Heart left ventricle (tissue), 16 donors: ENCODE measurements around the gene SETBP1. TPM values are rescaled to one million over a fixed set of nuclear protein-coding genes. Genes with fewer than 3 reads are reported as not detected.

Source experiments
- ATAC-seq, 4 donors: fragments of 200-7000 bp; cut with Tn5 transposase; one replicate each; pipeline ENCODE4 v1.9.1; 2020 to 2022; ENCODE audit warnings: moderate library complexity in 4 of 4, mild to moderate bottlenecking in 3 of 4, moderate number of reproducible peaks in 1 of 4
- DNase-seq, 5 donors: peaks; one replicate each; pipeline ENCODE4 v3.0.0-alpha.2; 2020
- H3K27ac ChIP-seq, 12 donors: fragments of 200-600 bp; sonication (generic) in 4 of 12; one replicate each; pipeline versions ENCODE4 v1.5.0 to v1.8.0; 2016 to 2022; ENCODE audit warnings: mild to moderate bottlenecking in 2 of 12
- H3K27me3 ChIP-seq, 9 donors: fragments of 200-600 bp; sonication (generic) in 2 of 9; one replicate each; pipeline versions ENCODE4 v1.5.1 to v1.8.0; 2016 to 2022; ENCODE audit warnings: mild to moderate bottlenecking in 3 of 9
- H3K36me3 ChIP-seq, 9 donors: fragments of 200-600 bp; sonication (generic) in 2 of 9; one replicate each; pipeline versions ENCODE4 v1.5.0 to v1.8.0; 2018 to 2022; ENCODE audit warnings: mild to moderate bottlenecking in 2 of 9
- H3K4me1 ChIP-seq, 12 donors: fragments of 200-600 bp; sonication (generic) in 4 of 12; one replicate each; pipeline versions ENCODE4 v1.5.0 to v1.8.0; 2016 to 2022; ENCODE audit warnings: mild to moderate bottlenecking in 3 of 12
- H3K4me3 ChIP-seq, 12 donors: fragments of 200-600 bp; sonication (generic) in 4 of 12; one replicate each; pipeline versions ENCODE4 v1.5.0 to v1.8.0; 2017 to 2022; ENCODE audit warnings: mild to moderate bottlenecking in 9 of 12, moderate library complexity in 4 of 12
- H3K9me3 ChIP-seq, 12 donors: fragments of 200-600 bp; sonication (generic) in 4 of 12; one replicate each; pipeline versions ENCODE4 v1.5.0 to v1.8.0; 2016 to 2022; ENCODE audit warnings: mild to moderate bottlenecking in 1 of 12
- CTCF ChIP-seq, 12 donors: fragments of 200-600 bp; sonication (generic) in 4 of 12; IDR thresholded peaks; one replicate each; pipeline versions ENCODE4 v1.5.0 to v1.8.0; 2018 to 2022; ENCODE audit warnings: antibody characterized with exemption in 12 of 12, mild to moderate bottlenecking in 5 of 12
- POLR2A ChIP-seq, 2 donors: fragments of 450-650 bp; IDR thresholded peaks; one replicate each; pipeline ENCODE4 v1.6.1; 2017; ENCODE audit warnings: antibody characterized with exemption in 2 of 2, mild to moderate bottlenecking in 2 of 2, moderate library complexity in 2 of 2
- WGBS, 4 donors: extraction: QIAGEN DNeasy Blood & Tissue Kit in 2 of 4; methylation state at CpG; one replicate each; pipeline versions ENCODE4 v1.1.5 to v1.1.7; 2013 to 2018; 5-methylcytosine and 5-hydroxymethylcytosine counted together
- intact Hi-C, 10 donors: fragments of 100-400 bp; cut with DNase I; formaldehyde crosslinking; loops; one replicate each; pipeline versions ENCODE4 v1.11.1 to v1.14.2; 2022
- polyA plus RNA-seq, 2 donors: library from polyadenylated mRNA; stranded (reverse); fragments of 200-250 nt; gene quantifications; one replicate each; pipeline ENCODE4 v1.2.3, GENCODE V29; 2013
- total RNA-seq, 9 donors: library from RNA; depleted of rRNA in 2 of 9; stranded (reverse); fragments of >200 nt in 2 of 9; fragmentation: NEBNext Ultra II Directional in 3 of 9; extraction: Animal tissue kit (Norgen Biotek cat#: 25700) in 3 of 9; gene quantifications; one replicate each; pipeline versions ENCODE4 v1.1.0 to v1.2.4, GENCODE V29; 2016 to 2023
- donor health status: ischemic (EF 13 %, LVEDD 7.1; RV severe dilation, severe dysfunction).
- donor health status: healthy with polysubstance abuse.
- donor health status: DM: no; HTN: yes; CAD: no.
- donor health status: DM: no; HTN: no; CAD: no.
- donor health status: ischemic (EF 25% LVEDD 6.9; RV normal size, moderate dysfunction).
- donor health status: ischemic (EF 25% LVEDD 5.7; RV mildly dilated, moderate dysfunction).
- donor health status: healthy.
- donor health status: DM: yes; HTN: yes; CAD: no.
- donor health status: ischemic (EF 35%, LVEDD 5.7; RV mildly dilated, moderate dysfunction).
- donor health status: nonischemic (EF 11% LVEDD 7.7; RV severe dilation, severe dysfunction).
- donor health status: DM: yes; HTN: yes; CAD: no.
- donor health status: PGD.
- donor health status: ischemic (EF 29% LVEDD 5.4; RV normal size, mild dysfunction).
- donor health status: nonischemic (EF 23%, LVEDD 6.1; RV moderate dilation, normal function).

SETBP1 gene
- total and polyA plus RNA-seq, 11 donors = 1.2 to 10.6 (median 5.5) TPM

DNA sequence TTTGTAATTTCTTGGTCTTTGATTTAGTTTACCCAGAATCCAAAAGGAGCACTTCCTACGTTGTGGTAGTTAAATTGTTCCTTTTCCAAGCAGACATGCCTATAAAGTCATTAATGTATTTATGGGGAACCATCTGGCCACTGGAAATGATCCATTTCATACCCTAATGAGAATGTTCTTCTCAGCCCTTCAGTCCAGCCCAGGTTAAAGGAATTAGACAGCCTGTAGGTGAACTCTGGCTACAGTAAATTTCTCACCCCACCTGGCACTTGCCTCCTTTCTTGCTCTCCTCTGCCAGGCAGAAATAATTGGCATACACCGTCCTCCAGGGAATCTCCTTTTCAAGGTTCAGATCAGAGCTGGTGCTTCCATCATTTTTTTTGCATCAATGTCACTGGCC is 121.1 kb downstream of the SETBP1 start:
- Histone ChIP-seq H3K4me1 (peaks cover 0 to 63% (median 41%) of the 10 kb centered on the region in 12 donors), H3K4me3 (no peak overlapping the region), H3K9me3 (peaks cover 0 to 3% (median 0%) of the 10 kb centered on the region in 12 donors), H3K27me3 (no peaks in the 10 kb centered on the region), H3K27ac (peak overlapping the region in 3 of 12 donors; percentile 67 to 87 (median 70)), H3K36me3 (no peaks in the 10 kb centered on the region)
- intact Hi-C loops = loop anchor here in 1 of 10 donors (5.0 kb wide), 1 partner anchor 119 kb away; the partner anchor contains the start of gene SETBP1
- no peak for ATAC-seq
- DNase-seq = no peak
- no peak for TF ChIP-seq POLR2A (IDR thresholded peaks at IDR 0.05)
- no peak for TF ChIP-seq CTCF (IDR thresholded peaks at IDR 0.05)
- 92 to 99% (median 95%) methylated on average over 2 of the region's 2 CpGs for WGBS, 4 donors

DNA sequence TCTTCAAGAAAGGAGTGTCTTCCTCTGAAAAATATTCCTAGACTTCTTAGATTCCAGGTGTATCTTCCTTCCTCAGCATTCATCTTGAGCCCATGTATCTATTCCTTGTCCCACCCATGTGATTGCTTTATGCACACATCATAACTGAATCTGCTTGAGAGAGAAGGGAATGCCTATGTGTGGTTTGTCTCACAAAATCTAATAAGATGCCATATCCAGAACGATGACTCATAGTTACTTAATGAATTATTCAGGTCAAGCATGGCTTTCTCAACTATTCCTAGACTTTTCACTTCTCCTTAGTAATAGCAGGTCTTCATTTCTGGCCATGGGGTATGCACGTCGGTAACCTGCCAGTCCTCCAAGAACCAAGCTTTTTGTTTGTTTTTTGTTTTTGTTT is 121.8 kb downstream of the SETBP1 start:
- TF ChIP-seq POLR2A (IDR thresholded peaks at IDR 0.05) = no peak
- TF ChIP-seq CTCF (IDR thresholded peaks at IDR 0.05) = no peak
- 87 to 94% (median 91%) methylated on average over 3 of the region's 3 CpGs for WGBS, 4 donors
- Histone ChIP-seq H3K36me3 (no peaks in the 10 kb centered on the region), H3K27me3 (no peaks in the 10 kb centered on the region), H3K9me3 (peaks cover 0 to 3% (median 0%) of the 10 kb centered on the region in 12 donors), H3K4me1 (peaks cover 0 to 69% (median 40%) of the 10 kb centered on the region in 12 donors), H3K4me3 (no peak overlapping the region), H3K27ac (peak overlapping the region in 11 of 12 donors; percentile 1 to 87 (median 58))
- ATAC-seq = peak in 1 of 4 donors; percentile 30
- no peak for DNase-seq
- intact Hi-C loops = loop anchor here in 1 of 10 donors (5.0 kb wide), 1 partner anchor 120 kb away; the partner anchor contains the start of gene SETBP1

GRCh38 chr18:44803019-44803650 is 122.4 kb downstream of the SETBP1 start:
- ATAC-seq (peak; percentile 85 to 95 (median 90)), DNase-seq (peak in 3 of 5 donors; percentile 38 to 55 (median 39))
- Histone ChIP-seq H3K9me3 (peaks cover 0 to 3% (median 0%) of the 10 kb centered on the region in 12 donors), H3K36me3 (no peaks in the 10 kb centered on the region), H3K4me3 (no peak overlapping the region), H3K27ac (peak overlapping the region in 11 of 12 donors; percentile 1 to 87 (median 58)), H3K27me3 (no peaks in the 10 kb centered on the region), H3K4me1 (peaks cover 0 to 70% (median 40%) of the 10 kb centered on the region in 12 donors)
- intact Hi-C loops = loop anchor here in 1 of 10 donors (5.0 kb wide), 1 partner anchor 121 kb away; the partner anchor contains the start of gene SETBP1
- TF ChIP-seq POLR2A (IDR thresholded peaks at IDR 0.05) (no peak), CTCF (IDR thresholded peaks at IDR 0.05) (no peak)
- WGBS, 4 donors = 28 to 51% (median 37%) methylated on average over 7 of the region's 7 CpGs

GRCh38 chr18:44804033-44804432 is 123.3 kb downstream of the SETBP1 start:
- H3K4me3 ChIP-seq = no peak overlapping the region
- 94 to 97% (median 95%) methylated on average over 2 of the region's 2 CpGs for WGBS, 4 donors
- H3K4me1 ChIP-seq = peaks cover 0 to 61% (median 31%) of the 10 kb centered on the region in 12 donors

More at GRCh38 chr18:44804033-44804432, 123.3 kb downstream of the SETBP1 start:
- peaks cover 0 to 3% (median 0%) of the 10 kb centered on the region in 12 donors for H3K9me3 ChIP-seq
- no peaks in the 10 kb centered on the region for H3K27me3 ChIP-seq
- TF ChIP-seq CTCF (IDR thresholded peaks at IDR 0.05) = no peak
- no peak for TF ChIP-seq POLR2A (IDR thresholded peaks at IDR 0.05)
- no peaks in the 10 kb centered on the region for H3K36me3 ChIP-seq
- H3K27ac ChIP-seq = peak overlapping the region in 11 of 12 donors; percentile 1 to 87 (median 58)
- DNase-seq (no peak), ATAC-seq (no peak)
- intact Hi-C loops = loop anchor here in 1 of 10 donors (5.0 kb wide), 1 partner anchor 122 kb away; the partner anchor contains the start of gene SETBP1
